Coronary artery (tissue), 2 donors: ENCODE data around the gene LOXHD1.

Experiments used
- DNase-seq: peaks from one replicate; pipeline ENCODE4 v3.0.0-alpha.2; 2017; ENCODE audit warnings: low spot score
- H3K27ac ChIP-seq, 2 donors: fragments of 200-600 bp; sonication (generic); one replicate each; pipeline ENCODE4 v1.5.1; 2016 to 2019
- H3K4me3 ChIP-seq: fragments of 200-600 bp; sonication (generic); 2 replicates; pipeline ENCODE4 v1.5.1; 2016; ENCODE audit warnings: mild to moderate bottlenecking, moderate library complexity
- CTCF ChIP-seq: fragments of 200-600 bp; sonication (generic); IDR thresholded peaks from one replicate; pipeline ENCODE4 v1.5.1; 2019; ENCODE audit warnings: antibody characterized with exemption

Gene LOXHD1

GRCh38 chr18:46466234-46467160 is 190.5 kb downstream of the LOXHD1 start:
- Histone ChIP-seq H3K4me3 (no peak overlapping the region), H3K27ac (no peak overlapping the region)
- TF ChIP-seq CTCF, result no peak
- DNase-seq, result peak; percentile 47

- no peak for DNase-seq
- no peak overlapping the region for H3K27ac ChIP-seq
- no peak overlapping the region for H3K4me3 ChIP-seq
- TF ChIP-seq CTCF, result no peak
Measured at GRCh38 chr18:46464926-46465655, 191.9 kb downstream of the LOXHD1 start.

- DNase-seq, result no peak
- TF ChIP-seq CTCF, result no peak
- H3K27ac ChIP-seq, result no peak overlapping the region
- H3K4me3 ChIP-seq, result no peak overlapping the region
Measured at GRCh38 chr18:46462523-46462922, 194.5 kb downstream of the LOXHD1 start.

- DNase-seq, result no peak
- no peak overlapping the region for H3K27ac ChIP-seq
- no peak for TF ChIP-seq CTCF
Measured at GRCh38 chr18:46461993-46462392, 195.0 kb downstream of the LOXHD1 start.

GRCh38 chr18:46460754-46461153 is 196.3 kb downstream of the LOXHD1 start:
- DNase-seq, result no peak
- TF ChIP-seq CTCF, result no peak
- Histone ChIP-seq H3K4me3 (no peak overlapping the region), H3K27ac (no peak overlapping the region)

More at GRCh38 chr18:46461993-46462392, 195.0 kb downstream of the LOXHD1 start:
- no peak overlapping the region for H3K4me3 ChIP-seq

- TF ChIP-seq CTCF, result no peak
- no peak overlapping the region for H3K27ac ChIP-seq
- no peak for DNase-seq
- H3K4me3 ChIP-seq, result no peak overlapping the region
Measured at GRCh38 chr18:46459789-46460455, 197.1 kb downstream of the LOXHD1 start.
